Measurements from ENCODE around the gene GPATCH3.
A peak's percentile ranks its signal among the peaks of the same experiment; 100 is the strongest.
"Not testable (repeated sequence)": the region's sequence is repeated elsewhere in the genome, so short reads cannot be mapped to it uniquely, and the experiment has no call there.

The GPATCH3 gene

GRCh38 chr1:26853600-26853999 lies 46.7 kb downstream of the GPATCH3 start:
- no peak overlapping the region for H3K4me3 ChIP-seq (replicated peaks; ENCODE audit: low read depth, low read length)
- DNase-seq (ENCODE audit: extremely low read depth, low read depth) = no peak
- TF ChIP-seq, protein P1, sequence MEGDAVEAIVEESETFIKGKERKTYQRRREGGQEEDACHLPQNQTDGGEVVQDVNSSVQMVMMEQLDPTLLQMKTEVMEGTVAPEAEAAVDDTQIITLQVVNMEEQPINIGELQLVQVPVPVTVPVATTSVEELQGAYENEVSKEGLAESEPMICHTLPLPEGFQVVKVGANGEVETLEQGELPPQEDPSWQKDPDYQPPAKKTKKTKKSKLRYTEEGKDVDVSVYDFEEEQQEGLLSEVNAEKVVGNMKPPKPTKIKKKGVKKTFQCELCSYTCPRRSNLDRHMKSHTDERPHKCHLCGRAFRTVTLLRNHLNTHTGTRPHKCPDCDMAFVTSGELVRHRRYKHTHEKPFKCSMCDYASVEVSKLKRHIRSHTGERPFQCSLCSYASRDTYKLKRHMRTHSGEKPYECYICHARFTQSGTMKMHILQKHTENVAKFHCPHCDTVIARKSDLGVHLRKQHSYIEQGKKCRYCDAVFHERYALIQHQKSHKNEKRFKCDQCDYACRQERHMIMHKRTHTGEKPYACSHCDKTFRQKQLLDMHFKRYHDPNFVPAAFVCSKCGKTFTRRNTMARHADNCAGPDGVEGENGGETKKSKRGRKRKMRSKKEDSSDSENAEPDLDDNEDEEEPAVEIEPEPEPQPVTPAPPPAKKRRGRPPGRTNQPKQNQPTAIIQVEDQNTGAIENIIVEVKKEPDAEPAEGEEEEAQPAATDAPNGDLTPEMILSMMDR (IDR thresholded peaks at IDR 0.05; ENCODE audit: low read depth, low read length, missing control alignments) = no peak

DNA sequence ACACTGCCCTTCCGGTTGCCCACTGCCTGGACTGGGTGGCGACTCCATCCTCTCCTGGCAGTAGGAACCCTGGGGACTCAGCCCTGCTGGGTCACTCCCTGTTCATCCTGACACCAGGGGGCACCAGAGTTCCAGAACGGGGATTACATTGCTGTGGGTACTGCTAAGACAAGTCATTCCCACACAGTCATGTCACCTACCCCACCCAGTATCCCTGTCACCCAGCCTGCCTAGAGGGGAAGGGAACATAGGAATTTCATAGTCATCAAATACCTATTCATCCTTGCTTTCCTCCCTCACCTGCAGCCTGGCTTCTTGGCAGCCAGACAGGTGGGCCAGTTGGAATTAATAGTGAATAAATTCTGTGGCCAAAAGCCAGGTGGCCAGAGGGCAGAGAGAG lies 47.1 kb downstream of the GPATCH3 start:
- TF ChIP-seq, protein P1 (IDR thresholded peaks at IDR 0.05; ENCODE audit: low read depth, low read length, missing control alignments) = peak; percentile 94
- no peak overlapping the region for H3K4me3 ChIP-seq (replicated peaks; ENCODE audit: low read depth, low read length)
- DNase-seq (ENCODE audit: extremely low read depth, low read depth) = peak; percentile 72

- H3K4me3 ChIP-seq (replicated peaks; ENCODE audit: low read depth, low read length) = no peak overlapping the region
- DNase-seq (ENCODE audit: extremely low read depth, low read depth) = no peak
- TF ChIP-seq, protein P1 (IDR thresholded peaks at IDR 0.05; ENCODE audit: low read depth, low read length, missing control alignments) = no peak
These were observed 47.6 kb downstream of the GPATCH3 start for GRCh38 chr1:26852701-26853100.

GRCh38 chr1:26851106-26851684 lies 49.1 kb downstream of the GPATCH3 start:
- DNase-seq (ENCODE audit: extremely low read depth, low read depth) = no peak
- TF ChIP-seq, protein P1 (IDR thresholded peaks at IDR 0.05; ENCODE audit: low read depth, low read length, missing control alignments) = peak; percentile 27
- no peak overlapping the region for H3K4me3 ChIP-seq (replicated peaks; ENCODE audit: low read depth, low read length)

- no peak for DNase-seq (ENCODE audit: extremely low read depth, low read depth)
- no peak overlapping the region for H3K4me3 ChIP-seq (replicated peaks; ENCODE audit: low read depth, low read length)
- TF ChIP-seq, protein P1 (IDR thresholded peaks at IDR 0.05; ENCODE audit: low read depth, low read length, missing control alignments) = no peak
These were observed 51.1 kb downstream of the GPATCH3 start for GRCh38 chr1:26848941-26849774.

GRCh38 chr1:26848499-26848898 lies 51.8 kb downstream of the GPATCH3 start:
- no peak overlapping the region for H3K4me3 ChIP-seq (replicated peaks; ENCODE audit: low read depth, low read length)
- TF ChIP-seq, protein P1 (IDR thresholded peaks at IDR 0.05; ENCODE audit: low read depth, low read length, missing control alignments) = no peak
- no peak for DNase-seq (ENCODE audit: extremely low read depth, low read depth)

- not testable (repeated sequence) for H3K4me3 ChIP-seq (replicated peaks; ENCODE audit: low read depth, low read length); DNase-seq (ENCODE audit: extremely low read depth, low read depth)
These were observed 52.4 kb downstream of the GPATCH3 start for GRCh38 chr1:26847826-26848225.
